Nephron progenitor cell (in vitro differentiated cells): ENCODE data around the gene GFAP.

Experiments
- DNase-seq: peaks from one replicate; pipeline ENCODE4 v3.0.0; 2021
- H3K27ac Mint-ChIP-seq: 2 replicates; pipeline ENCODE4 v1.8.0; 2021; ENCODE audit warnings: mild to moderate bottlenecking, moderate library complexity, mixed read lengths
- H3K27me3 Mint-ChIP-seq: 2 replicates; pipeline ENCODE4 v1.8.0; 2021; ENCODE audit warnings: mild to moderate bottlenecking, low read depth, mixed read lengths; ENCODE audit not compliant: poor library complexity
- H3K36me3 Mint-ChIP-seq: 2 replicates; pipeline ENCODE4 v1.8.0; 2021; ENCODE audit warnings: low read depth, mixed read lengths
- H3K4me1 Mint-ChIP-seq: 2 replicates; pipeline ENCODE4 v1.8.0; 2021; ENCODE audit warnings: mixed read lengths
- H3K4me3 Mint-ChIP-seq: 2 replicates; pipeline ENCODE4 v1.8.0; 2021; ENCODE audit warnings: mild to moderate bottlenecking, moderate library complexity, mixed read lengths
- H3K9me3 Mint-ChIP-seq: 2 replicates; pipeline ENCODE4 v1.8.0; 2021; ENCODE audit warnings: mild to moderate bottlenecking, moderate library complexity, mixed read lengths
- TF ChIP-seq, protein P1 (sequence below): fragments of 200-600 bp; sonication (generic); IDR thresholded peaks from 2 replicates; pipeline ENCODE4 v1.5.0; 2021; ENCODE audit warnings: antibody characterized with exemption

GFAP gene

DNA sequence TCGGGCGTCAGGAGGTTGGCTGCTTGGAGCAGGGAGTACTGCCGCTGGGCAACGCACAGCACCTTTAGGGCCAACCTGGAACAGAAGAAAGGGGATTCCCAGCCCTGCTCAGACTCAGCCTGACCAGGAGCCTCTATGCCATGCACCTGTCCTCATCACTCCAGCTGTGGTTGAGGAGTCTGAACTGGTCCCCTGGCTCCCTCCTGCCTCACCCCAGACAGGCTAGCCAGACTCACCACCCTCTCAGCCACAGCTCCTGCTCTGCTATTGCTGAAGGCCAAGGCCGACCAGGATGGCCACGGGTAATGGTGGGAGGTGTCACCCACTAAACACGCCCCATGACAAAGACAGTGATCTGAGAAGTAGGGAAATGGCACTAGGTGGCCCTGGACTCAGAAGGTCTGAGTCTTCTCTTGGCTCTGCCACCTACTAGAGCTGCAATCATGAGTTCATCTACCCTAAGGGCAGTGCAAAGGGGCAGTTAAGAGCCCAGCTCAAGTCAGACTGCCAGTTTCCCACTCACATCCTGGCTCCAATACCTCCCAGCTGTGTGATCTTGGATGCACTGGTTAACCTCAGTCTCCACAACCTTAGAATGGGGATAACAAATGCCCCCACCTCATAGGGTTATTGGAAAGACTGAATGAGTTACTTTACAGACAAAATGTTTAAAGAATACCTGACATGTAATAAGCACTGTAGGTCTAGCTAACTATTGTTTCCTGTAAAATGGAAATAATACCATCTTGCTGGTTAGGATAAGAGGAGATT is 13.8 kb upstream of the GFAP start:
- Mint-ChIP-seq H3K36me3 (peaks cover 41% of the 10 kb centered on the region), H3K27ac (no peak overlapping the region)
- DNase-seq = no peak

DNA sequence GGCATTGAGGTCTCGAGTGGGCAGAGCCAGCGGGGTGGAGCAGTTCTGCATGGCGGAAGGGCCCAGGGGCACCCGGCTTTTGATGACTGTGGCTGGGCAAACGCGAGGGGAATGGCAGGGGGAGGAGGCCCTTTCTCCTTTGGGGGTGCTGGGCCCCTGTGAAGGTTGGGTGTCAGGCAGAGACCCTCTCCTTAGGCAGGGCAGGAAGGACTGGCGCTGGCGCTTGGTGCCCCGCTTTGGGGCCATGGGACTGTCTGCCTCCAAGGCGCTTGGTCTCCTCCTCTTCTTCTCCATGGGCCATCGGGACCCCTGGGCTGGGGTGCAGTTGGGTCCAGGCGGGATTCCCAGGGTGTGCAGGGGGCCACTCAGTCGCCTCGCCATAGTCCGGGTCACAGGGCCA is 12.8 kb upstream of the GFAP start:
- Mint-ChIP-seq H3K27ac (no peak overlapping the region), H3K4me3 (no peak overlapping the region), H3K4me1 (peaks cover under 1% of the 10 kb centered on the region), H3K9me3 (no peaks in the 10 kb centered on the region), H3K27me3 (no peaks in the 10 kb centered on the region), H3K36me3 (peaks cover 41% of the 10 kb centered on the region)
- DNase-seq = no peak
- TF ChIP-seq, protein P1, sequence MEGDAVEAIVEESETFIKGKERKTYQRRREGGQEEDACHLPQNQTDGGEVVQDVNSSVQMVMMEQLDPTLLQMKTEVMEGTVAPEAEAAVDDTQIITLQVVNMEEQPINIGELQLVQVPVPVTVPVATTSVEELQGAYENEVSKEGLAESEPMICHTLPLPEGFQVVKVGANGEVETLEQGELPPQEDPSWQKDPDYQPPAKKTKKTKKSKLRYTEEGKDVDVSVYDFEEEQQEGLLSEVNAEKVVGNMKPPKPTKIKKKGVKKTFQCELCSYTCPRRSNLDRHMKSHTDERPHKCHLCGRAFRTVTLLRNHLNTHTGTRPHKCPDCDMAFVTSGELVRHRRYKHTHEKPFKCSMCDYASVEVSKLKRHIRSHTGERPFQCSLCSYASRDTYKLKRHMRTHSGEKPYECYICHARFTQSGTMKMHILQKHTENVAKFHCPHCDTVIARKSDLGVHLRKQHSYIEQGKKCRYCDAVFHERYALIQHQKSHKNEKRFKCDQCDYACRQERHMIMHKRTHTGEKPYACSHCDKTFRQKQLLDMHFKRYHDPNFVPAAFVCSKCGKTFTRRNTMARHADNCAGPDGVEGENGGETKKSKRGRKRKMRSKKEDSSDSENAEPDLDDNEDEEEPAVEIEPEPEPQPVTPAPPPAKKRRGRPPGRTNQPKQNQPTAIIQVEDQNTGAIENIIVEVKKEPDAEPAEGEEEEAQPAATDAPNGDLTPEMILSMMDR = no peak

More for the DNA sequence above, 13.8 kb upstream of the GFAP start:
- Mint-ChIP-seq H3K9me3 (no peaks in the 10 kb centered on the region), H3K4me3 (no peak overlapping the region), H3K27me3 (no peaks in the 10 kb centered on the region), H3K4me1 (no peaks in the 10 kb centered on the region)
- TF ChIP-seq, protein P1 = no peak

DNA sequence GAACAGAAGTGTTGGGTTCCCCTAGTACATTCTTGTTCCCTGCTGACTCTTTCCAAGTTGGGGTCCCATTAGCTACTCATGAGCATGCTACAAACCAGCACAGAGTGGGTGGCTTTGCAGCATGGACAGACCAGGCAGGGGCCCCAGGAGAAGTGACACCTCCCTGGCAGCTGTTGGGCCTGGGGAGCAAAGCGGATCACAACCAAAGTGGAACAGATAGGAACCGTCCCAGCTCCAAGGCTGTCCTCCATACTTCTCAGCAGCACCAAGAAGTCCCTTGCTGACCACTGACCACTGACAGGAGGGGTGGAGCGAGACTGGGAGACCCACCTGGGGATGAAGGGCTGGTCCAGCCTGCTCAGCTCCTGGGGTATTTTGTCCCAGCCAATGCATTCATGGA is 12.4 kb upstream of the GFAP start:
- H3K36me3 Mint-ChIP-seq = peaks cover 41% of the 10 kb centered on the region
- no peaks in the 10 kb centered on the region for H3K27me3 Mint-ChIP-seq
- TF ChIP-seq, protein P1 = no peak
- H3K27ac Mint-ChIP-seq = no peak overlapping the region
- no peak for DNase-seq
- H3K4me1 Mint-ChIP-seq = peaks cover 5% of the 10 kb centered on the region
- no peak overlapping the region for H3K4me3 Mint-ChIP-seq
- H3K9me3 Mint-ChIP-seq = no peaks in the 10 kb centered on the region

DNA sequence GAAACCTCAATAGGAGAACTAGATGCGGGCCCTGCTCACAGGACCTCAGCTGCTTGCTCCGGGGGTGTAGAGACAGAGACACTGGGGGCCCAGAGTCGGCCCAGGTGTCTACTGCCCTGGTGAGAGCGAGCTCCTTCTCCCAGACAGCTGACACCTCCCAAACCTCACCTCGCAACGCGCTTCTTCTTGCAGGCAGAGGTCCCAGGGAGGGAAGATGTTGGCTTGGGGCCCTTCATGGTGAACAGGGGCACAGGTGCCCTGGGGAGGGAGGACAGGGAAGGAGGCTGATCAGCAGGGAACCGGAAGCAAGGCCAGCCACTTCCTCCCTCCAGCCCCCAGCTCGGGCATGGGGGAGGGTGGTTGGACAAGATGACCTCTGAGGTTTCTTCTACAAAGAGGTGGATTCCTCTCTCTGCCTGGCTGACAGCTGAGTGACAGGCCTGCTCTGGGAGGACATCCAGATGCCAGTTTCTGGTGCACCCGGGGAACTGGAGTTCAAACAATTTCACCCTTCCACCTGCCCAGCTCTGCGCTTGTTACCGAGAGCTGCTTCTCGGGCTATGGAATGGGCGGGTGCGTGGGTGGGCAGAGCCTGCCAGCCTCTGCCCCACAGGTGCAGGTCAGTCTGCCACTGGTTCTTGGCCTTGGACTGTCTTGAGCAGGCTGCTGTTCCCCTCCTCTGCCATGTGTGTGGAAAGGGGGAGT is 11.7 kb upstream of the GFAP start:
- TF ChIP-seq, protein P1 = no peak
- Mint-ChIP-seq H3K9me3 (no peaks in the 10 kb centered on the region), H3K36me3 (peaks cover 41% of the 10 kb centered on the region), H3K4me1 (peaks cover 10% of the 10 kb centered on the region), H3K27ac (no peak overlapping the region), H3K4me3 (no peak overlapping the region), H3K27me3 (peaks cover 2% of the 10 kb centered on the region)
- DNase-seq = no peak

DNA sequence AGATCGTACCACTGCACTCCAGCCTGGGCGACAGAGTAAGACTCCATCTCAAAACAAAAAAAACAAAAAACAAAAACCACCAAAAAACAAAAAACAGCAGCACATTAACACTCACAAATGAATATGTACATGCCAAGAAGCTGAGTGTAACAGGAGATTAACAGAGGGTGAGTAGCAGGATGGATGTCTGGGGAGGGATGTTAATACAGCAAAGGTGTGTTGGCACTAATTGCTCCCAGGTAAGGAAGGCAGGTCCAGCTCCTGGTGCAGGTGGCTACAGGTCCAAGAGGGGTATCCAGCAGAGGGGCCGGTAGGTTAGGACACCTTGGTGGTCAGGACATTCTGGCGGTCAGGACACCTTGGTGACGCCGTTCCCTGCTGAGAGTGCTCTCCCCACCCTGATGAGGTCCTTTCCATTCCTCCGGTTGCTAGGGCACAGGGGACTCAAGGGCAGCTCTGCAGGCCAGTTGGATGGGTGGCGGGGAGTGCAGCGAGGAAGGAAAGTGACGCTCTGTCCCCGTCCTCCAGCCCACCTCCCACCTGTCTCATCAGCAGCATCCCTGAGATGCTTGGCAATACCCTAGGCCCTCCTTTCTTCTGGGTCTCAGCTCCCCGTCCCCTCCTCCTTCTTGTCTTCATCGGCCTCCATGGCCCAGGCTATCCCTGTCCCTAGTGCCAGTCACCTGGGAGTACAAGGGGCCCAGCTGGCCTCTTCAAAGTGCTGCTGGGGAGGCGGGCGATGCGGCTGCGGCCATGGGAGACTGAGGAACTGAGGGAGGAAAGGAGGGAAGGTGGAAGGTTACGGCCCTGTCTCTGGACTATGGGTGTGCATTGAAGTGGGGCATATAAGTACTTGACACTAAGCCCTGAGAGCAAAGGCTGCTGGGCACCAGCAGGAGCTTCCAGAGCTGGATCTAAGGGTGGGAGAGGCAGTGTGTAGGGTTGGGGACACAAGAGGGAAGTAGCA is 10.7 kb upstream of the GFAP start:
- Mint-ChIP-seq H3K27me3 (peaks cover 5% of the 10 kb centered on the region), H3K4me3 (no peak overlapping the region), H3K27ac (peak overlapping the region; percentile 78), H3K36me3 (peaks cover 36% of the 10 kb centered on the region), H3K4me1 (peaks cover 17% of the 10 kb centered on the region), H3K9me3 (no peaks in the 10 kb centered on the region)
- TF ChIP-seq, protein P1 = no peak
- DNase-seq = no peak
